Measurements from ENCODE around the gene PLD4.

GRCh38 chr14:104982548-104983230, 58.0 kb downstream of the PLD4 start:
- TF ChIP-seq CTCF (IDR thresholded peaks at IDR 0.05; ENCODE audit: borderline replicate concordance, extremely low read depth, low read length, poor library complexity, severe bottlenecking) (no peak), EZH2 (IDR thresholded peaks at IDR 0.05; ENCODE audit: borderline replicate concordance, low read depth, low read length, severe bottlenecking) (no peak)
